GM18519 (cell line): ENCODE results near the gene MAFG.

Source experiments
- ATAC-seq: cut with Tn5 transposase; IDR thresholded peaks from one replicate; pipeline ENCODE4 v1.9.1; 2021; ENCODE audit warnings: mild to moderate bottlenecking, moderate library complexity; ENCODE audit not compliant: unreplicated experiment, low FRiP score

Gene MAFG

DNA sequence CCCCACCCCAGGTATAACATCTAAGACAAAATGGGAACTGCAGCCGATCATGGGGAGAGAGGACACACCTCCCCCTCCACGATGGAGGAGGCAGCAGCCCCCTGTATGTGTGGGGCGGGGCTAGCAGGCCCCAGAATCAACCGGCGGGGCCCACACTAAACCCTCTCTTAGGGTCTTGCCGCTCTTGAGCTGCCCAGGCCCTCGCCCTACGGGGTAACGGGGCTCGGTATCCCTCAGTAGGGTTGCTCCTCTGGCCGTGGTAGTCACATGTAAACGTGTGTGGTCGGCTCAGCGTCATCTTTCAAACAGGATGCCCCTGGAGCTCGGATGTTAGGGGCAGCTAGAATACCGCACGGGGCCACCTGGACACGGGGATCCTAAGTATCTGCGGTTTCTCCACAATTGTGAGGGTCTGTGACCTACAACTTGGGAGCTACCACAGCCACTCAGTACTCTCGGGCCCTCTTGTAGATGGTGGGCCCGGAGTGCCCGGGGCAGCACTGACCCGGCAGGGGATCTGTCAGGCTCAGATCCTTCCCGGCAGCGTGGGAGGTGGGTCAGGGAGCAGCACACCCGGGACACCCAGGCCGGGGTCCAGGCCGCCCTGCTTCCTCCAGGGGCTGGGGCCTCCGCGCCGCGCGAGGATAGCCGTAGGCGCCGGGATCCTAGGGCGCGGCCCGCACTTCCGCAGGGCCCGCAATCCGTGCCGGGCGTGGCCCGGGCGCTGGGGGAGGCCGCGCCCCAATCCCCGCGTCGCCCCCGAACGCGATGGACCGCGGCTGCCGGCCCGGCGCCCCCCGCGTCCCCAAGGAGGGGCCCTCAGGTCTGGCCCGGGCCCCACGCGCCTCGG lies 57.2 kb downstream of the MAFG start:
- no peak for ATAC-seq

DNA sequence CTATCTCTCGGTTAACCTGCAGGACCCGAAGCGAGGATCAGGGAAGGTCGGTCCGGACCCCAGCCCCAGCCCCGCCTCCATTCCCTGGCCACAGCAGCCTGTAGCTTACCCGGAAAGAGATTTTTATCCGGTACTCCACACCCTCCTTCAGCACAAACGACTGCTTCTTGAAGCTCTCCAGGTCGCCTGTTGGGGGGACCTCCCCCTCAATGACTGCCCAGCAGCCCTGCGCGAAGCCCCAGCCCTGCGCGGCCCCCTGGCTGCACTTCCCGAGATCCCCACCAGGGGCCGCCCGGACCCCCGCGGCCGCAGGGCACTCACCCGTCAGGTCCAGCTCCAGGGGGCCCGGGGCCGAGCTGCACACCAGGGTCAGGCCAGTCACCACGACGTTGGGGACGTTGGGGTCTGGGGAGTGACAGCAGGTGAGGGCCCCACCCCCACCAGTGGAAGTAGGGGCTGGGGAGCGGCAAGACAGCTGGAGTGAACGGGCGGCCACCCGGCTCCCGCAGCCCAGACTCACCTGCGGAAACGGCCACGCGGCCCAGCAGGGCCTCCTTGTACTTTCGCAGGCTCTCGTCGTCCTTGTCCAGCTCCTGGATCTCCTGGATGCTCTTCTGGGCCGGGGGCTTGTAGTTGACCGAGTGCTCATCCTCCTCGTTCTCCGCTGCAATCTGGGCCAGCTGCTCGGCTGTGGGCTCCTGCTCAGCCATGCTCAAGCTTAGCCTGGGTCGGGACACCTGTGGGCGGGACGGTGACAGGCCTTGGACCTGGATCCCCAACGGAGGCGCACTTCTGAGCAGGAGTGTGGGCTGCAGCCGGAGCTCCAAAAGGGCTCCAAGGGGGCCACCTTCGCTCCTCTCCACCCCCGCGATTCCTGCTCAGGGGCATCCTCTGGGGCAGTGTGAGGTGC lies 58.1 kb downstream of the MAFG start:
- no peak for ATAC-seq

DNA sequence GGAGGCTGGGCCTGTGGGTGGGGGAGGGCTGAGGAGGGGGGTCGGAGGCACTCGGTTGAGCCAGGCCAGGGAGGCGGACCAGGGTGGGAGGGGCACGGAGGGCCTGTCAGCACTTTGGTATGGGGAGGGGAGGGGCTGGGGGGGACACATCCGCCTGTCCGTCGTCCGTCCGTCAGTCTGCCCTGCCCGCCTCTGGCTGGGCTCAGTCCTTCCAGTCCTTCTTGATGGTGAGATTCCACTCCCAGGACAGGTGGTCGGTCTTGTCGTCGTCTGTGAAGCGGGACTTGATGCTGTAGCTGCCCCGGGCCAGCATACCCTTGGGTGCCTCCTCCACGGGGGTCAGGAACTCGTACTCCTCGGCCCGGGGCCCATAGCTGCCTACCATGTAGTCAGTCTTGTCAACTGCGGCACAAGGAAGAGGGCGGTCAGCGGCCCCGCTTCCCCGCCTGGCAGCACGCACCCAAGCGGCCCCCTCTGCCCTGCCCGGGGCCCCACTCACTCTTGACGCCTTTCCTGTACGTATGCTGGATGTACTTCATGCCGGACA lies 58.8 kb downstream of the MAFG start:
- no peak for ATAC-seq
